ACHN (cell line): ENCODE results near the gene MAPK4.

Experiments used
- DNase-seq: peaks from one replicate; pipeline ENCODE4 v3.0.0-alpha.2; 2015
- in situ Hi-C: cut with HindIII; loops from 2 replicates; pipeline ENCODE4 v1.10.0; 2017; ENCODE audit warnings: low sequenced_read_pairs, low pct_ligation_motif_present, low pct_unique_long_range_greater_than_20kb

The MAPK4 gene

GRCh38 chr18:50724751-50725151, 164.9 kb downstream of the MAPK4 start:
- DNase-seq: no peak
- in situ Hi-C loops: no loop called here

- no peak for DNase-seq
- in situ Hi-C loops: no loop called here
These were observed 167.2 kb downstream of the MAPK4 start for GRCh38 chr18:50726960-50727589.

- DNase-seq: no peak
- in situ Hi-C loops: no loop called here
These were observed 168.0 kb downstream of the MAPK4 start for GRCh38 chr18:50727721-50728471.

DNA sequence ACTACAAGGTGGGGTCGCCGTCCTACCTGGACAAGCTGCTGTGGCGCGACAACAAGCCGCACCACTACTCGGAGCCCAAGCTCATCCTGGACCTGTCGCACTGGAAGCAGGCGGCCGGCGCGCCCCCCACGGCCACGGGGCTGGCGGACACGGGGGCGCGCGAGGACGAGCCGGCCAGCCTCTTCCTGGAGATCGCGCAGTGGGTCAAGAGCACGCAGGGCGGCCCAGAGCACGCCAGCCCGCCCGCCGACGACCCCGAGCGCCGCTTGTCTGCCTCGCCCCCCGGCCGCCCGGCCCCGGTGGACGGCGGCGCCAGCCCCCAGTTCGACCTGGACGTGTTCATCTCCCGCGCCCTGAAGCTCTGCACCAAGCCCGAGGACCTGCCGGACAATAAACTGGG, 169.5 kb downstream of the MAPK4 start:
- no peak for DNase-seq
- in situ Hi-C loops: no loop called here

DNA sequence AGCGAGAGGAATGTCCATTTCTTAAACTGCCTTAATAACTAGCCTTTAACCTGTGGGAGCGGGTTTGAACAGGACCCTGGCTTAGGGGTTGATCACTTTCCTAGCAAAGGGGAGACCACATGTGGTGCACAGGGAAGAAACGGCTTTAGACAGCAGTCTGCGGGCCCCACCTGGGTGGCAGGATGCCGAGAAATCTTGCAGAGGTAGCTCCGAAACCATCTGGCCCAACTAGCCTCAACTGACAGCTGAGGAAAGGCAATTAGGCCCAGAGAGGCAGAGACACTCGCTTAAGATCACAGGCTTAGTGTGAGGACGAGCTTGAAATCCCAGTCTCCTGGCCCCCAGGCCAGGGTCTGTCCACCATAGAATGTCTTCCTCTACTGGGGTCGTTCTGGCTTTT, 170.1 kb downstream of the MAPK4 start:
- in situ Hi-C loops: no loop called here
- no peak for DNase-seq

GRCh38 chr18:50734342-50734741, 174.5 kb downstream of the MAPK4 start:
- in situ Hi-C loops: no loop called here
- no peak for DNase-seq

- in situ Hi-C loops: no loop called here
- DNase-seq: no peak
These were observed 175.0 kb downstream of the MAPK4 start for GRCh38 chr18:50734886-50735285.

- in situ Hi-C loops: no loop called here
- no peak for DNase-seq
These were observed 177.2 kb downstream of the MAPK4 start for GRCh38 chr18:50737127-50737526.

DNA sequence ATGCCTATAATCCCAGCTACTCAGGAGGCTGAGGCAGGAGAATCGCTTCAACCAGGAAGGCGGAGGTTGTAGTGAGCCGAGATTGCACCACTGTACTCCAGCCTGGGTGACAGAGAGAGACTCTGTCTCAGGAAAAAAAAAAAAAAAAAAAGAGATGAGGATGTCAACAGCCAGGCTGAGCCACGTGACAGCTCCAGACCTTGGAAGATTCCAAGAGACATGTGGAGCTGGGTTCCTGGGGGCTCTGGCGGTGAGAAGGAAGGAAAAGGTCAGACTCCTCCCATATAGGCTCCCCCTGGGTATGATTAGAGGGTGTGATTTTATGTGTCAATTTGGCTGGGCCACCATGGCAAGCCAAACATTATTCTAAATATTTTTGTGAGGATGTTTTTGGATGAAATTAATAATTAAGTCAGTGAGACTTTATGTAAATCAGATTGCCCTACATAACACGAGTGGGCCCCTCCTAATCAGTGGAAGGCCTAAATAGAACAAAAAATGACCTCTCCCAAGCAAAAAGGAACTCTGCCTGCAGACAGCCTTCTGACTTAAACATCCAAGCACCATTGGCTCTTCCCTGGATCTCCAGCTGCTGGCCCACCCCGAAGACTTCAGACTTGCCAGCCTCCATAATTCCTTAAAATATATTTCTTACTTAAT, 178.3 kb downstream of the MAPK4 start:
- in situ Hi-C loops: no loop called here
- DNase-seq: no peak

GRCh38 chr18:50742952-50743351, 183.1 kb downstream of the MAPK4 start:
- in situ Hi-C loops: no loop called here

DNA sequence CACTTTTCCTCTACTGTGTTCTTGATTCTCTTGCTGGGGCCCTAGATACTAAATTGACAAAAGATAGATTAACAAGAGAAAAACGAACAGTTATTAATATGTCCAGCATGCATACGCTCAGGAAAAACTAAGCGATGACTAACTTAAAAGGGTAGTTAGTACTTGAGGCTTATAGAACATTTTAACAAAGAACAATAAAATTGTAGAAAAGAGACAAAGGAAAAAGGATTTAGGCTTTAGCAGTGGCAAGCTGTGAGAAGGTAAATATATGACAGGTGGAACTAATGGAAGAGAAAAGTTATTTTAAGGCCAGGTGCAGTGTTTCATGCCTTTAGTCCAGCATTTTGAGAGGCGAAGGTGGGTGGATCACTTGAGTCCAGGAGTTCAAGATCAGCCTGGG, 184.4 kb downstream of the MAPK4 start:
- in situ Hi-C loops: no loop called here

More at GRCh38 chr18:50742952-50743351, 183.1 kb downstream of the MAPK4 start:
- no peak for DNase-seq

DNA sequence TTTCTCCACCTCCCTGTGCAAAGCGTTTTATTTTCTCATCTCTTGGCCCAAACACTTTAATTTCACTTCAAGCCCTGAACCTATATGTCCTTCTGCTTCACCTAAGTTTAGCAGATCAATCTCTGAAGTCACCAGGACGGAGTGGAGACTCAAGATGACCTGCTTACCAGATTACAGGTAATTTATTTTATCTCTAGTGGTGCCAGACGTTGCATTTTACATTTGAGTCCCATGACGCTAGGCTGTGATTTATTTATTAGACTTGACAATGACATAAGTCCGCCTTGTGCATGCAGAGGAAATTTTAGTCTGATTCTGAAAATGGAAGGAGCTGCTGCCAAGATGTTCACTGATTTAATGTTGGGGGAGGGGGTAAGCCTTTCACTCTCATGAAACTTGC, 186.1 kb downstream of the MAPK4 start:
- no peak for DNase-seq
- in situ Hi-C loops: no loop called here

More for the DNA sequence above, 184.4 kb downstream of the MAPK4 start:
- no peak for DNase-seq

GRCh38 chr18:50747849-50748242, 188.0 kb downstream of the MAPK4 start:
- in situ Hi-C loops: no loop called here
- DNase-seq: no peak

- DNase-seq: no peak
- in situ Hi-C loops: no loop called here
These were observed 188.6 kb downstream of the MAPK4 start for GRCh38 chr18:50748243-50749229.

- in situ Hi-C loops: no loop called here
- DNase-seq: no peak
These were observed 189.5 kb downstream of the MAPK4 start for GRCh38 chr18:50749421-50749820.

- in situ Hi-C loops: no loop called here
- no peak for DNase-seq
These were observed 190.1 kb downstream of the MAPK4 start for GRCh38 chr18:50749945-50750344.

DNA sequence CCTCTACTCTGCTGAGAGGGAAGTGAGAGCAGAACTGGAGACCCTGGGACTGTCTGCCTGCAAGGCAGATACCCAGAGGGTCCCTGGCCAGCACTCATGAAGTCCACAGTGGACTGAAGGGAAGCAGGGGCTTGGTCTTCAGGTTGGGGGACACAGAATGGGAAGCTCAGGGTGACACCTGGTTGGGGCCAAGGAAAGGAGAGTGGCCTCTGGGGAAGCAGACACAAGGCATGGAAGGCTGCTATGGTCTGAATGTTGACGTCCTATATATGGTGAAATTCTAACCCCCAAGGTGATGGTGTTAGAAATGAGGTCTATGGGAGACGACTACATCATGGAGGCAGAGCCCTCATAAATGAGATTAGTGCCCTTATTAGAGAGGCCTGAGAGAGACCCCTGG, 190.7 kb downstream of the MAPK4 start:
- DNase-seq: no peak
- in situ Hi-C loops: no loop called here

DNA sequence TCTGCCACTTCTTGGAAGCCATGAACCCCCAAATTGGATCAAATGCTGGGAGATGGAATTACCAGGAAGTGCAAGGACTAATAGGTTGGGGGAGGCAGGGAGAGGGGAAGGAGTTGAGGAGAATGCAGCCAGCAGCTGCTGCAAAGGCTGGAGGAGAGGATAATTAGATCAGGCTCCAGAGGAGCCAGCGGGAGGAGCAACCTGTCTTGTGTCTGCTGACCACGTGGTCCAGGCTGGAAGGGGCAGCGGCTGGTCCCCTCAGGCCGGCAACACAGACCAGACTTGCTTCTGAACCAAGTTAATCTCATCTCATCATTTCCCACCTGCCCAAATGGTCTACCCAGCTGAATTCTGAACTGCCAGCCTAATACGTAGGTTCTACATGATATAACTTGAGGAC, 191.6 kb downstream of the MAPK4 start:
- in situ Hi-C loops: no loop called here

GRCh38 chr18:50751947-50752346, 192.1 kb downstream of the MAPK4 start:
- in situ Hi-C loops: no loop called here
- DNase-seq: no peak

More for the DNA sequence above, 191.6 kb downstream of the MAPK4 start:
- no peak for DNase-seq
